ENCODE measurements around the gene STMP1.

DNA sequence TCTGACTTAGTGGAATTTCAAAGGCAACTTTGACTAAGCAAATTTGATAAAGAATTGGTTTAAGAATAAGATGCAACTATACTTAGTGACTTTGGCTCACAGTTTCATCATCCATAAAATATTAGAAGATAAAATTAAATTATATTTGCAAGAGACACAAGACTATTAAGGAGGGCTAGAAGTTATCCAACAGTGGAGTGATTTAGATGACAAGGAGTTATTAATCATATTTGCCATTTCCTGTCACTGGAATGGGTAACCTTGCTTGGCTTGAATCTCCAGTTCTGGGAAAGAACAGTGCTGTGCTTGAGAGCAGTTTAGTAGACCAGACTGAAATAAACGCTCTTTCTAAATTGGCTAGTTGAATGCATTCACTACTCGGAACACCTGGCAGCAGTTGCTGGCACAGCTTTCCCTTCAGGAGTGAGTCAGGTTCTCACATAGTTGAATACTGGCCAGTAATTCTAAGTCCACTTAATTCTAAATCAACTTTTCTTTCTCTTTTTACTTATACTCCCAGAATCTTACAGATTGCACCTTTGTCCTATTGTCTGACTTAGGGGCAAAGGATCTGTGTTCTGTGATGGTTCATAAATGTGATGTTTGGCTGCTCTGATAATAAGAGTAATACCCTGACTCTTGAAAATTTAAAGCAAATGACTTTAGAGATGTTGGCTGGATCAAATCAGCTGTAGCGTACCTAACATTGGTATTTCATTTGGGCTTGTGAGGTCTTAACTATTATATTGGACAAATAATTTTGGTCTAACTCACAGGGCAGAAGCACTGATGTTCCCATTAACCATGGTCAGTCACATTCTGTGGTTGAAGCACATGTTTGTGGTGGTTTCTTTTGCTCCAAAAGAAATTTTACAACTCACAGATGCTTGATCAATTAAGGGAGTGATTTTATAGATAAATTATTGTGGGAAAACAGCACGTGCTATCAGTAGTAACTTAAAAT, 16.6 kb downstream of the STMP1 start:
- TF ChIP-seq CTCF (IDR thresholded peaks at IDR 0.05) (no peak), POLR2A (IDR thresholded peaks at IDR 0.05; ENCODE audit: low read length) (no peak), MAX (IDR thresholded peaks at IDR 0.05) (no peak), CHD4 (IDR thresholded peaks at IDR 0.05; ENCODE audit: borderline replicate concordance) (no peak), NR3C1 (IDR thresholded peaks at IDR 0.05) (no peak), CHD2 (IDR thresholded peaks at IDR 0.05; ENCODE audit: low read length, partially characterized antibody) (no peak), CEBPB (IDR thresholded peaks at IDR 0.05) (no peak), KDM1A (IDR thresholded peaks at IDR 0.05; ENCODE audit: low read depth) (no peak), JUNB (IDR thresholded peaks at IDR 0.05) (no peak), CBX2 (IDR thresholded peaks at IDR 0.05; ENCODE audit: borderline replicate concordance, low read depth) (no peak), RNF2 (IDR thresholded peaks at IDR 0.05; ENCODE audit: borderline replicate concordance, low read depth) (no peak), EP300 (IDR thresholded peaks at IDR 0.05) (no peak)

Data from A549 (cell line).